GM12873 (cell line): Measurements from ENCODE around the gene TMF1.

Source experiments
- TF ChIP-seq, protein P1 (sequence below): IDR thresholded peaks from 2 replicates; pipeline ENCODE4 v1.5.1; 2012; ENCODE audit warnings: low read depth, mild to moderate bottlenecking, moderate library complexity, low read length, control low read depth; ENCODE audit not compliant: insufficient read depth; ENCODE audit errors: missing control alignments

Gene TMF1

DNA sequence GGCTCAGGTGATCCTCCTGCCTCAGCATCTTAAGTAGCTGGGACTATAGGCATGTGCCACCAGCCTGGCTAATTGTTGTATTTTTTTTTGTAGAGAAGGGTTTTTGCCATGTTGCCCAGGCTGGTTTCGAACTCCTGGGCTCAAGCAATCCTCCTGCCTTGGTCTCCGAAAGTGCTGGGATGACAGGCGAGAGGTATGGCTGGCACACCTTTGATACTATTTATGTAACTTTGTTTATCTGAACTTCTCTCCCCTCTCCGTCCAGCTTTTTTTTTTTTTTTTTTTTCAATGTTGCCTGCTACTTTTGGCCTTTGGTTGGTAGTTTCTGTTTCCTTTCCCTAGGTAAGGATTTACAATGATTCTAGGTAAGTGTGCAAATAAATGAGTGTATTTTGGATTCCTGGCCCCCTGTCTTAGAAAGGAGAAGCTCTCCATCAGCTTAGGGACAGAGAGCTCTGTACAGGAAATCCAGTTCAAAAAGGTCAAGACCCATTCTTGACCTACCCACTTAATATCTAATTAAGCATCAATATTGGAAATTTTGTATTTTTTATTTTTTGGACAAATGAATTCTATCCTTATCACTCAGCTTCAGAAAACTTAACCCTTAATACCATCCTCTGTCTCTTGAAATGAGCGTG lies 39.4 kb upstream of the TMF1 start:
- TF ChIP-seq, protein P1, sequence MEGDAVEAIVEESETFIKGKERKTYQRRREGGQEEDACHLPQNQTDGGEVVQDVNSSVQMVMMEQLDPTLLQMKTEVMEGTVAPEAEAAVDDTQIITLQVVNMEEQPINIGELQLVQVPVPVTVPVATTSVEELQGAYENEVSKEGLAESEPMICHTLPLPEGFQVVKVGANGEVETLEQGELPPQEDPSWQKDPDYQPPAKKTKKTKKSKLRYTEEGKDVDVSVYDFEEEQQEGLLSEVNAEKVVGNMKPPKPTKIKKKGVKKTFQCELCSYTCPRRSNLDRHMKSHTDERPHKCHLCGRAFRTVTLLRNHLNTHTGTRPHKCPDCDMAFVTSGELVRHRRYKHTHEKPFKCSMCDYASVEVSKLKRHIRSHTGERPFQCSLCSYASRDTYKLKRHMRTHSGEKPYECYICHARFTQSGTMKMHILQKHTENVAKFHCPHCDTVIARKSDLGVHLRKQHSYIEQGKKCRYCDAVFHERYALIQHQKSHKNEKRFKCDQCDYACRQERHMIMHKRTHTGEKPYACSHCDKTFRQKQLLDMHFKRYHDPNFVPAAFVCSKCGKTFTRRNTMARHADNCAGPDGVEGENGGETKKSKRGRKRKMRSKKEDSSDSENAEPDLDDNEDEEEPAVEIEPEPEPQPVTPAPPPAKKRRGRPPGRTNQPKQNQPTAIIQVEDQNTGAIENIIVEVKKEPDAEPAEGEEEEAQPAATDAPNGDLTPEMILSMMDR = no peak

DNA sequence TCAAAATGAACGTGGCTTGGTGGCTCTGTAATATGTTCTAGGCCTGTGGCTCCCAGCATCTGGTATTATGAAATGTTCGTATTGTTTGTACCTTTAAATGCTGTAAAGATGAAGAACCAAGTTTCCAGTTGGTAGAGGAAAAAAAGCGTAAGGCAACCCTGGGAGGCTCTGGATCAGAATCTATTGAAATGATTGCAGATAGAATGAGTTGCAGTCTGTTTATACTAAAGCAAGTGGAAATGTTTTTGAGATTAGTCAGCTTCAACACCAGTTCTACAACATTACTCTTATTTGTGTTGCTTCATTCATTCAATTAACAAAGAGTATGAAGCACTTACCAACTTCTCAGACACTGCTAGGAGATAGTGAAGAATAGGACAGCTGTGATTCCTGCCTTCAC lies 37.9 kb upstream of the TMF1 start:
- TF ChIP-seq, protein P1 = no peak

DNA sequence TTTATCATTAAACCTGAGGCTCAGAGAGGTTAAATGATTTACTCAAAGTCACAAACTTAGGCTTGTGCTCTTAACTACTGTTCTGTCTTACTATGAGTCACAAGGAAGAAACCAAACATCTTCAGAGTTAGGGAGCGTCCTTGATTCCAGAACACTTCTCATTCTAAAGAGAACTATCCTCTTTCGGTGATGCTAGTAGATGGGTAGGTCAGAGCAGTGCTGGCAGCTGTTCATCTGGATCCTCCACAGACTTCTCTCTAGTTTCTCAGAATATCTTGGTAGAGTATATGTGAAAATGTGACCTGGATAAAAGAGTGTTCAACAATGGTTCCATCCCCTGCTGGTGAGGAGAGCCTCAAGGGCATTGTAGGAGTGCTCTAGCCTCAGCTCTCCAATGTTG lies 35.9 kb upstream of the TMF1 start:
- TF ChIP-seq, protein P1 = peak; percentile 17

DNA sequence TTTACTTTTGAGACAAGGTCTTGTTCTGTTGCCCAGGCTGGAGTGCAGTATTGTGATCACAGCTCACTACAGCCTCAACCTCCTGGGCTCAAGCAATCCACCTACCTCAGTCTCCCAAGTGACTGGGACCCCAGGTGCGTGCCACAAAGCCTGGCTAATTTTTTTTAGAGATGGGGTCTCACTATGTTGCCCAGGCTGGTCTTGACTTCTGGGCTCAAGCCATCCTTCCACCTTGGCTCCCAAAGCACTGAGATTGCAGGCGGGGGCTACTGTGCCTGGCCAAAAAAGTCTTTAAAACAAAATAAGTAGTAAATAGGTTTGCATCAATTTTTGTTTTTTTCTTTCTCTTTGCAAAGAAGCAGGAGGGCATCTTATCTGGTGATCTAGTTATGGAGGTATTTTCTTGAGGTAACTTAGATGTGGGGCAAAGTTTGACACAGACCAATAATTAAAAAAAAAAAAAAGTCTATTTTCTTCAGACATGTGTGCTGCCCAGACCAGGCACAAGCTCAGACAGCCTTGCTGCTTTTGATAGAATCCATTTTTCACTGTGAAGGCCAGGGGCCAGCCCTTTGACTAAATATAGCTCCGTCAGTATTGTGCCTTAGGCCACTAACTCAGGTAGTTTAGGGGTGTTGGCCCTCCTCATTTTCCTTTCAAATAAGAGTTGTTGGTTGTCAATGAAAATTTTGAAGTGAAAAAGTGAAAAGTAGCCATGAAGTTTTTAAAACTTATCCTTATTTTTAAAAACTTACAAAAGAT lies 35.1 kb upstream of the TMF1 start:
- TF ChIP-seq, protein P1 = no peak

DNA sequence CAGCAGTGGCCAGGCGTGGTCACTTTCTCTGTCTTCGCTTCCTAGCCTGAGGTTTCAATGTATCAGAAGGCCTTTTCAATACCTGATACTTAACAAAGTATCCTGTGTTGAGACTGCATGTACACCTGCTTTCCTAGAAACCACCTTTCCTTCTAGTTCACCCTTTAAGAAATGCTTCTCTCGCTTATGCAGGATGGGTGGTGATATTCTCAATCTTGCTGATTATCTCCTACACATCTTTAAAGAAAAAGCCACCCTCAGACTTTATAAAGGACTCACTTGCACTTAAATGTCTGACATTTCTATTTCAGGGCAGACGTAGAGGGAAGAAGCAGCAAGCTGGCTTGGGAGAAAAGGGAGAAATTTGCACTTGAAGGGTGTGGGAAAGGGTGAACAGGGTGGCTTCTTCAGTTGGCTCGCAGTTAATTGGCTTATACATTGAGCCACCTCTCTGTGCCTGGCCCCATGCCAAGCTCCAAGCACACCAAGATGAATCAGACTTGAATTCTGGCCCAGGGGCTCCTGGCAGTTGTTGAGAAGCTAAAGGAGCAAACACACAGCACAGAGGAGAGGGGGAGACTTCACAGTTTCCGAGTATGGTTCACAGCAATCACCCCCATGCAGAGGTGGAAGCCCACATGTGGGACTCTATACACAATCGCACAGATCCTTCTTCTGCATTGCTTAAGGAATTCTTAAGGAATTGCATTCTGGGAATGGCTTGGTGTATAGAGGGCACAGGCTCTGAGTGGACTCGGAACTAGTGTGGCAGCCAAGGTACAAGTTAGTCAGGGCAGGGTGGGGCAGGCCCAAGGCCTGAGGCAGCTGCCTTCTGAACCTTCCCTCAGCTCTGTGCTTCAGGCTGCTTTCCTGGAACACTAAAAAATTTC lies 33.9 kb upstream of the TMF1 start:
- TF ChIP-seq, protein P1 = no peak

DNA sequence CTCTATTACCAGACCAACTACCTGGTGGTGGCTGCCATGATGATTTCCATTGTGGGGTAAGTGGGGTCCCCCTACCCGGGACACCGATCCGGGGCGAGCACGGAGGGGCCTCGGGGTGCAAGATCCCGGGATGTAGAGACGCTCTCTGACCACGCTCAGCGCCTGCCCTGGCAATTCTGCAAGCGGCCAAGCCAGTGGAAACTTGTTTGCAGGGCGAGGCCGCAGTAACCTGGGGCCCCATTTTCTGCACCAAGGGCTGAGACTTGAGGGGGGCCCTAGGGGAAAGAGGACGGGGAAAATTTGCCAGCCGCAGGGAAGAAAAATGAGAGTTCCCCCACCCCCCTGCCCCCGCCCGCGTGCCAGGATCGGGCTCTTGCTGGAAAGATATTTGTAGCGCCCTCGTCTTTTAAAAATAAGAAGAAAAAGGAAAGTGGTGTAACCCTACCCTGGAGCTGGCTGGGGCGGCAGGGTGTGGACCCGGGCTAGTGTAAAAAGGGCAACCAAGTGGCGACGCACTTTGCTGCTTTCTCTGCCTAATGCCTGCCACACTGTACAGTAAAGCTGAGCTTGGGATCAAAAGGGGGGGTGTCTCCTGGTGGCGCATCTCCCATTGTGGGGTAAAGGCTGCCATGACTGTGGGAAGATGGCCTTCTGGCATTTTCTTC lies 33.2 kb upstream of the TMF1 start:
- TF ChIP-seq, protein P1 = no peak
